Activated naive CD4-positive, alpha-beta T cell treated with anti-CD3 and anti-CD28 coated beads, Interleukin-2, amount 10 ng/mL, durations not matched to agents 7 days and 5 days (primary cell): ENCODE measurements around the gene TRIM32.

Experiments
- CTCF ChIA-PET: fragments of 350-600 bp; sonication (Branson Sonifier 250); formaldehyde crosslinking; loops from one replicate; lab custom pipeline; 2021; ENCODE audit warnings: antibody characterized with exemption; lab: Charles Lee
- DNase-seq: peaks from one replicate; pipeline ENCODE4 v3.0.0-alpha.2; 2020
- H3K27ac Mint-ChIP-seq: one replicate; pipeline ENCODE4 v1.8.0; 2021; ENCODE audit warnings: mild to moderate bottlenecking, moderate library complexity, mixed read lengths
- H3K27me3 Mint-ChIP-seq: one replicate; pipeline ENCODE4 v1.8.0; 2021; ENCODE audit warnings: mild to moderate bottlenecking, mixed read lengths
- H3K36me3 Mint-ChIP-seq: one replicate; pipeline ENCODE4 v1.8.0; 2021; ENCODE audit warnings: mixed read lengths
- H3K4me1 Mint-ChIP-seq: one replicate; pipeline ENCODE4 v1.8.0; 2021; ENCODE audit warnings: mixed read lengths
- H3K4me3 Mint-ChIP-seq: one replicate; pipeline ENCODE4 v1.8.0; 2021; ENCODE audit warnings: mild to moderate bottlenecking, moderate library complexity, mixed read lengths
- H3K9me3 Mint-ChIP-seq: one replicate; pipeline ENCODE4 v1.8.0; 2021; ENCODE audit warnings: mixed read lengths

TRIM32 gene, protein sequence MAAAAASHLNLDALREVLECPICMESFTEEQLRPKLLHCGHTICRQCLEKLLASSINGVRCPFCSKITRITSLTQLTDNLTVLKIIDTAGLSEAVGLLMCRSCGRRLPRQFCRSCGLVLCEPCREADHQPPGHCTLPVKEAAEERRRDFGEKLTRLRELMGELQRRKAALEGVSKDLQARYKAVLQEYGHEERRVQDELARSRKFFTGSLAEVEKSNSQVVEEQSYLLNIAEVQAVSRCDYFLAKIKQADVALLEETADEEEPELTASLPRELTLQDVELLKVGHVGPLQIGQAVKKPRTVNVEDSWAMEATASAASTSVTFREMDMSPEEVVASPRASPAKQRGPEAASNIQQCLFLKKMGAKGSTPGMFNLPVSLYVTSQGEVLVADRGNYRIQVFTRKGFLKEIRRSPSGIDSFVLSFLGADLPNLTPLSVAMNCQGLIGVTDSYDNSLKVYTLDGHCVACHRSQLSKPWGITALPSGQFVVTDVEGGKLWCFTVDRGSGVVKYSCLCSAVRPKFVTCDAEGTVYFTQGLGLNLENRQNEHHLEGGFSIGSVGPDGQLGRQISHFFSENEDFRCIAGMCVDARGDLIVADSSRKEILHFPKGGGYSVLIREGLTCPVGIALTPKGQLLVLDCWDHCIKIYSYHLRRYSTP

DNA sequence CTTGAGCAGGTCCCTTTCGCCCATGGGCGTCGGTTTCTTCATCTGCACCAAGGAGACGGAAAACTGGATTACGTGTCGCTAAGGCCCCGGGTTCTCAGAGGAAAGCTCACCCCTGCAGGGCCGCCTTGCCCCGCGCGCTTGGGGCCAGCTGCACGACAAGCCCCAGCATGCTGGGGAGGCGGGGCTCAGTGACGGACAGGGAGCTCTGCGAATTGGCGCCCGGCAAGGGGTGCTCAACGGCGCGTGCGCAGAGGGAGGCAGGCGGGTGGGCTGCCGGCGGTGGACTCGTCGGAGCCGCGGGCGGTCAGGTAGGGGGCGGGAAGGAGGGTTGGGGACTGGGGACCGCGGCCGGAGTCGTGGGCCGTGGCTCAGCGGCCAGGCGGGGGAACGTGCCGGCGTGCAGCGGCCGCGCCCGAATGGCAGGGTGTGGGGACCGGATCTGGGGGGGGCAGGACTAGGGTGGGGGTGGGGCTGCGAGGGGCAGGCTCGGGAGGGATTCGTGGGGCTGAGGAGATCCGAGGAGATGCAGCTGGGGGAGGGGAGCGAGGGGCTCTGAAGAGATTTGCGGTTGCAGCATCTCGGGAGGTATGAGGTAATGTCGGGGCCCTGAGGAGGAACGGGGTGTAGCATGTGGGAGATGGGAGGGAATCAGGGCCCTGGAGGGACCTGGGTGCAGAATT, at the start of gene TRIM32:
TRIM32 (plus strand) TSS at position 232 of the 680 bp plus-strand sequence. CDS start 10,438 bp downstream, outside the sequence.
- H3K4me1 Mint-ChIP-seq = peaks cover 45% of the 10 kb centered on the region
- no peaks in the 10 kb centered on the region for H3K27me3 Mint-ChIP-seq
- peaks cover 9% of the 10 kb centered on the region for H3K36me3 Mint-ChIP-seq
- H3K27ac Mint-ChIP-seq = peak within 1 kb of the TSS; percentile 77
- CTCF ChIA-PET = interaction anchor here (1.5 kb wide), 1 partner anchor 50 kb away, joined by 5 read pairs; no protein-coding TSS in a partner anchor
- H3K4me3 Mint-ChIP-seq = peak within 1 kb of the TSS; percentile 82
- peak; percentile 95 for DNase-seq
- peaks cover 7% of the 10 kb centered on the region for H3K9me3 Mint-ChIP-seq

GRCh38 chr9:116639251-116639741, 47.8 kb upstream of the TRIM32 start:
- H3K9me3 Mint-ChIP-seq = no peaks in the 10 kb centered on the region
- no peaks in the 10 kb centered on the region for H3K27me3 Mint-ChIP-seq
- no peak for DNase-seq
- no peaks in the 10 kb centered on the region for H3K36me3 Mint-ChIP-seq
- no peak overlapping the region for H3K4me3 Mint-ChIP-seq
- no peak overlapping the region for H3K27ac Mint-ChIP-seq
- CTCF ChIA-PET = no interaction called here
- no peaks in the 10 kb centered on the region for H3K4me1 Mint-ChIP-seq

DNA sequence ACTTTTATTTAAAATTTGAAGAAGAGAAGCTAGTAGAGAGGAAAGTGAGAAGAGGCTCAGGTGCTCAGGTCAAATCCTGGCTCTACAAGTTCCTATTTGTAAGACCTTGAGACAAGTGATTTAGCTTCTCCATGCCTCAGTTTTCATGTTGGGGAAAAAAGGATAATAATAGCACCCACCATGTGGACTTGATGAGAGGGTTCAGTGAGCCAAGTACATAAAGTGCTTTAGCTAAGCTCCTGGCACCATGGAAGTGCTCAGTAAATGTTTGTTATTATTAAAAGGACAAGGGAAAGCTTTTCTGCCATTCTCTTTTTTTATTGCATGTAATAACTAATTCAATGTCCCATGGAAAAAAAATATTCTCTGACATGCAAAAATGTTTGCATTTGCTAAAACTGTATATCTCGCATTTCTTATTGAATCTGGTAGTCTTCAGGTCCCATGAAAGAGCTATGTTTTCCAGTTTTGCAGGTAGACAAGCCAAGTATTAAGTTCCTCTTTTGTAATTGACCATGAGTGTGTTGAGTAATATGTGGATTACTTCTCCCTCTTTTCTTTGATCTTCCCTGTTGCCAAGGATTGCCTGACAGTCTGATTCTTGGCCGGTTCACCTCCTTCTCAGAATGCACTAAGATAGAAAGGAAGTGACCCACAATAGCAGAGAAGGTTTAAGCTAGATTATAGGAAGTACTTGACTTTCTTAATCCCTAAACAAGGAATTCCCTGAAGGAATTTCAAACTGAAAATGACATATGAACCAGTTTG, 45.6 kb upstream of the TRIM32 start:
- Mint-ChIP-seq H3K36me3 (no peaks in the 10 kb centered on the region), H3K27me3 (no peaks in the 10 kb centered on the region), H3K27ac (no peak overlapping the region), H3K4me3 (no peak overlapping the region), H3K4me1 (no peaks in the 10 kb centered on the region), H3K9me3 (no peaks in the 10 kb centered on the region)
- no peak for DNase-seq
- CTCF ChIA-PET = no interaction called here

- Mint-ChIP-seq H3K36me3 (no peaks in the 10 kb centered on the region), H3K9me3 (no peaks in the 10 kb centered on the region), H3K27ac (no peak overlapping the region), H3K4me1 (no peaks in the 10 kb centered on the region), H3K27me3 (no peaks in the 10 kb centered on the region), H3K4me3 (no peak overlapping the region)
- DNase-seq = no peak
- CTCF ChIA-PET = no interaction called here
Measured at GRCh38 chr9:116643691-116644090, 43.4 kb upstream of the TRIM32 start.

DNA sequence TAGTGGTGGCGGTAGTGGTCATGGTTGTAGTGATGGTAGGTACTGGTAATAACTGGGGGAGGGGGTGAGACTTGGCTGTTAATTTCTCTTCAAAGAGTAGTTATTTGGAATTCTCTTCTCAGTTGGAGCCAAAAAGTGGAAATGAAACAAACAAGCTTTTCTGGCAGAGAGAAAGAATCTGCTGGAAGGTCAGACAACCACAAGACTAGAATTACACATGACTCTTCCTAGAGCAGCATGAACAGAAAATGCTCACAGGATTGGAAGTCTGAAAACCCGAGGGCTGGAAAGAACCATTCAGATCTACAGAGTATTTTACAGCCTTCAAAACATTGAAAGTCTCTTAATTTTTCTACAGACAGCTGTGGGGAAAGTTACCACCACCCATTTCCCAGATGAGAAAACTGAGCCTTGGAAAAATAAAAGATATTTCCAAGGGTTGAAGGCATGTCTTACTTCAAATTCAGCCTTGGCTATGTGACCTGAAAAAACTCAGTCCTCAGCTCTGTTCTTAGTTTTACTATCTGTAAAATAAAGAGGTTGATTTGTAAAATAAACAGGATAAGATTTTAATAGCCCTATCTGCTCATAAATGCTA, 42.9 kb upstream of the TRIM32 start:
- no peak overlapping the region for H3K4me3 Mint-ChIP-seq
- no peaks in the 10 kb centered on the region for H3K27me3 Mint-ChIP-seq
- H3K9me3 Mint-ChIP-seq = no peaks in the 10 kb centered on the region
- H3K36me3 Mint-ChIP-seq = no peaks in the 10 kb centered on the region
- H3K27ac Mint-ChIP-seq = no peak overlapping the region
- H3K4me1 Mint-ChIP-seq = no peaks in the 10 kb centered on the region
- CTCF ChIA-PET = interaction anchor here (0.9 kb wide), 1 partner anchor 17 kb away, joined by 3 read pairs; no protein-coding TSS in a partner anchor
- DNase-seq = no peak

DNA sequence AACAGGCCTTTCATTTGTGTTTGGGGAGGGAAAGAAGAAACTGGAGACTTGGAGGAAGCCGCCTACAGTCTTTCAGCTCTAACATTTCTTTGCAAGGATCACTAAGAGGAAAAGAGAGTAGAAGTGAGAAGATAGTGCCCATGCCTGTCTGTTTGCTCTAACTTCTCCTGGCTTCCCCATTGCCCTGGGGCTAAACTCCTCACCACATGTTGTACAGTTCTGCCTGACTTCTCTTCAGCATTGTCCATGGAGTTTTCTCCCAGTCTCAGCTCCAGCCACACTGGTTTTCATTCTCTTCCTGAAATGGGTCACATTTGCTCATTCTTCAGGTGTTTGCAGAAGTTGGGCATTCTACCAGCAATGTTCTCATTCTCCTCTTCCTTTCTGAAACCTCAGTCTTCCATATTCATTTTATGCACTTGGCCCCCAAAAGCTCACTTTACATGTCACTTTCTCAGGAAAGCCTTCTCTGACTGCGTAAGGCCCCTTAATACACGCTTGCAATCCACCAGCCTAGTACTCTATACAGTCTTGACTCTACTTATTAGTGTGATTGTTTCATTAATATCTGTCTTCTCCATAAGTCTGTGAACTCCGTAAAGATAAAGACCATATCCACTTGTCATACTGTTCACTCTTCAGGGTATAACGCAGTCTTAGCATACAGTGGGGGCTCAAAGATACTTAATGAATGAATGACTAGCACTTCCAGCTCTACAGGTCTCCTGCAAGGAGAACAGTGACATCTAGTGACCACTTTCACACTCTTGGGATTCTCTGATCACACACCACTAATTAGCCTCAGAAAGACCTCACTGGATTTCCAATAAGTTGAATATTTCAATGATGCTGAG, 40.2 kb upstream of the TRIM32 start:
- Mint-ChIP-seq H3K9me3 (no peaks in the 10 kb centered on the region), H3K4me3 (no peak overlapping the region), H3K27me3 (no peaks in the 10 kb centered on the region), H3K27ac (no peak overlapping the region), H3K36me3 (no peaks in the 10 kb centered on the region), H3K4me1 (no peaks in the 10 kb centered on the region)
- DNase-seq = no peak
- CTCF ChIA-PET = interaction anchor here (1.0 kb wide), 1 partner anchor 57 kb away, joined by 4 read pairs; no protein-coding TSS in a partner anchor

- Mint-ChIP-seq H3K27me3 (no peaks in the 10 kb centered on the region), H3K4me3 (no peak overlapping the region), H3K27ac (no peak overlapping the region), H3K9me3 (no peaks in the 10 kb centered on the region), H3K36me3 (no peaks in the 10 kb centered on the region), H3K4me1 (no peaks in the 10 kb centered on the region)
- DNase-seq = no peak
- CTCF ChIA-PET = interaction anchor here (1.0 kb wide), 1 partner anchor 58 kb away, joined by 4 read pairs; no protein-coding TSS in a partner anchor
Measured at GRCh38 chr9:116647515-116647809, 39.6 kb upstream of the TRIM32 start.

- Mint-ChIP-seq H3K4me1 (no peaks in the 10 kb centered on the region), H3K4me3 (no peak overlapping the region), H3K27ac (no peak overlapping the region), H3K27me3 (no peaks in the 10 kb centered on the region), H3K36me3 (no peaks in the 10 kb centered on the region), H3K9me3 (no peaks in the 10 kb centered on the region)
- DNase-seq = no peak
- CTCF ChIA-PET = no interaction called here
Measured at GRCh38 chr9:116653348-116654058, 33.6 kb upstream of the TRIM32 start.

DNA sequence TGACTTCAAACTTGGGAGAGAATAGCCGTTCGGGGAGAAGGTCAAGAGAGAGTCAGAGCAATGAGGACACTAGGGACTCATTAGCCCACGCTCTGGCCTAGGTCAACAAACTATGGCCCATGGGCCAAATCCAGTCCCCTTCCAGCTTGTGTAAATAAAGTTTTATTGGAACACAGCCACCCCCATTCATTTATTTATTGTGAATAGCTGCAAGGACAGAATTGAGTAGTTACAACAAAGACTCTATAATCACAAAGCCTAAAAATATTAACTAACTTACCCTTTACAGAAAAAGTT, 33.1 kb upstream of the TRIM32 start:
- DNase-seq = no peak
- Mint-ChIP-seq H3K36me3 (no peaks in the 10 kb centered on the region), H3K4me1 (no peaks in the 10 kb centered on the region), H3K4me3 (no peak overlapping the region), H3K9me3 (no peaks in the 10 kb centered on the region), H3K27me3 (no peaks in the 10 kb centered on the region), H3K27ac (no peak overlapping the region)
- CTCF ChIA-PET = no interaction called here

DNA sequence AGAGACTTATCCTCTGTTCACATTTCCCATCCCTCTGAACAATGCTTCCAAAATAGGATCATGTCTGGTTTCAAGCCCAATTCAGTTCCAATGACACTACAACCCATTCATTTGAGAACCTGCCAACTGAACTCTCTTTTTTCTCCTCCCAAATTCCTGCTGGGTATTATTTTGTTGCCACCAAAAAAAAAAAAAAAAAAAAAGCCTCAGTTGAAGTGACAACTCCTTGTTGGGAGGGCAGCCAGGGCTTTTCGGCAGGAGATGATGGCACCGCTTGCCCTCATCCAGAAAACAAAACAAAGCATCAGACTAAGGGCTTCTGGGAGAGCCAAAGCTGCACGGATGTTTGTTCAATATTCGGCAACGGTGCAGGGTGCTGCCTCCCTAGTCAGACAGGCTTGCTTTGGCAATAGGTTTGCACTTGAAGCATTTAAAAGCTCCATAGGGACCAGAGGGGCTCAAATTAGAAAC, 30.6 kb upstream of the TRIM32 start:
- CTCF ChIA-PET = no interaction called here

GRCh38 chr9:116656977-116657376, 30.1 kb upstream of the TRIM32 start:
- Mint-ChIP-seq H3K27ac (no peak overlapping the region), H3K36me3 (no peaks in the 10 kb centered on the region), H3K9me3 (no peaks in the 10 kb centered on the region), H3K27me3 (no peaks in the 10 kb centered on the region), H3K4me3 (no peak overlapping the region), H3K4me1 (no peaks in the 10 kb centered on the region)
- DNase-seq = no peak
- CTCF ChIA-PET = no interaction called here

More for the DNA sequence above, 30.6 kb upstream of the TRIM32 start:
- Mint-ChIP-seq H3K9me3 (no peaks in the 10 kb centered on the region), H3K27ac (no peak overlapping the region), H3K4me1 (no peaks in the 10 kb centered on the region), H3K4me3 (no peak overlapping the region), H3K27me3 (no peaks in the 10 kb centered on the region), H3K36me3 (no peaks in the 10 kb centered on the region)
- DNase-seq = no peak

DNA sequence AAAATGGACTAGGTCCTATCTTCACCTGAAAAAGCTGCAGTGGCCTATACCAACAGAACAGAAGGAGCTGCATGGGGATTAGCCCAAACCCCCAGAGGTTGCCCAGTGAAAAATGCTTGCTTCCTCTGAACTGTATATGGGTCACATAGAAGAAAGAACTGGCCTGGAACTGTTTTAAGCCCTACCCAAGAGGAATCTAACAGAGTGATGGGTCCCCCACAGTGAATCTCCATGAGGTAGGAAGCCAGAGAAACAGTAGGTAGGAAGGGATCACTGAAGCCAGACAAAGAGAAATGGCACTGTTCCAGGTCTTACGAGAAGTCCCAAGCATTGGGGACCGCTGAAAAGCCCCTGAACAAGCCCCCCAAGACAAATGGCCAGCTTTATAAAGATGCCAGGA, 28.8 kb upstream of the TRIM32 start:
- H3K9me3 Mint-ChIP-seq = no peaks in the 10 kb centered on the region
- CTCF ChIA-PET = interaction anchor here (0.7 kb wide), 1 partner anchor 208 kb away, joined by 3 read pairs; no protein-coding TSS in a partner anchor
- H3K27me3 Mint-ChIP-seq = no peaks in the 10 kb centered on the region
- DNase-seq = no peak
- H3K27ac Mint-ChIP-seq = no peak overlapping the region
- H3K36me3 Mint-ChIP-seq = no peaks in the 10 kb centered on the region
- no peak overlapping the region for H3K4me3 Mint-ChIP-seq
- H3K4me1 Mint-ChIP-seq = no peaks in the 10 kb centered on the region
